Naive thymus-derived CD8-positive, alpha-beta T cell (primary cell): ENCODE measurements around the gene VASH1. TPM values are rescaled to one million over a fixed set of nuclear protein-coding genes. Genes with fewer than 3 reads are reported as not detected.
"Not testable (repeated sequence)": the region's sequence is repeated elsewhere in the genome, so short reads cannot be mapped to it uniquely, and the experiment has no call there.

Experiments used
- ATAC-seq, 2 donors: fragments of 150-1000 bp; cut with Tn5 transposase in 1 of 2; sonication (Bioruptor Pico), chemical (Tn5 transposase) in 1 of 2; 1 replicate in 1 of 2; 2 replicates in 1 of 2; pipeline ENCODE4 v1.10.0; 2021; ENCODE audit warnings: mild to moderate bottlenecking in 2 of 2, moderate library complexity in 2 of 2
- POLR2A ChIA-PET: fragments of 350-600 bp; sonication (Branson Sonifier 250); formaldehyde crosslinking; loops from one replicate; lab custom pipeline; 2021; ENCODE audit warnings: antibody characterized with exemption; lab: Charles Lee
- DNase-seq, 10 donors: peaks; one replicate each; pipeline versions ENCODE4 v3.0.0 to v3.0.0-alpha.2; 2020 to 2022
- H3K27ac Mint-ChIP-seq, 10 donors: one replicate each; pipeline ENCODE4 v1.8.0; 2020 to 2022; ENCODE audit warnings: mild to moderate bottlenecking in 10 of 10, mixed read lengths in 10 of 10, moderate library complexity in 4 of 10, inconsistent platforms in 1 of 10
- H3K27me3 Mint-ChIP-seq, 5 donors: one replicate each; pipeline ENCODE4 v1.8.0; 2021 to 2022; ENCODE audit warnings: mixed read lengths in 5 of 5
- H3K36me3 Mint-ChIP-seq, 3 donors: one replicate each; pipeline ENCODE4 v1.8.0; 2020 to 2022; ENCODE audit warnings: mixed read lengths in 3 of 3, mild to moderate bottlenecking in 2 of 3, inconsistent platforms in 1 of 3
- H3K4me1 Mint-ChIP-seq, 4 donors: one replicate each; pipeline ENCODE4 v1.8.0; 2021 to 2022; ENCODE audit warnings: mixed read lengths in 4 of 4
- H3K4me3 Mint-ChIP-seq, 10 donors: one replicate each; pipeline ENCODE4 v1.8.0; 2020 to 2022; ENCODE audit warnings: mild to moderate bottlenecking in 10 of 10, mixed read lengths in 10 of 10, moderate library complexity in 6 of 10, inconsistent platforms in 1 of 10
- H3K9me3 Mint-ChIP-seq, 9 donors: one replicate each; pipeline ENCODE4 v1.8.0; 2020 to 2022; ENCODE audit warnings: mixed read lengths in 9 of 9, mild to moderate bottlenecking in 3 of 9, inconsistent platforms in 1 of 9, moderate library complexity in 1 of 9
- polyA plus RNA-seq, 3 donors: library from polyadenylated mRNA; unstranded; fragments of 300-500 nt; fragmentation: Illumina TruSeq; gene quantifications; one replicate each; pipeline ENCODE4 v1.2.3, GENCODE V29; 2021
- total RNA-seq, 8 experiments: library from RNA in 2 of 8; stranded (reverse) in 2 of 8; gene quantifications; one replicate each; pipeline ENCODE4 v1.2.3 and lab custom pipeline; 2021 to 2026

The VASH1 gene
- total and polyA plus RNA-seq, 5 experiments from 2014 or later = 0.22 to 4.8 (median 1.3) TPM

DNA sequence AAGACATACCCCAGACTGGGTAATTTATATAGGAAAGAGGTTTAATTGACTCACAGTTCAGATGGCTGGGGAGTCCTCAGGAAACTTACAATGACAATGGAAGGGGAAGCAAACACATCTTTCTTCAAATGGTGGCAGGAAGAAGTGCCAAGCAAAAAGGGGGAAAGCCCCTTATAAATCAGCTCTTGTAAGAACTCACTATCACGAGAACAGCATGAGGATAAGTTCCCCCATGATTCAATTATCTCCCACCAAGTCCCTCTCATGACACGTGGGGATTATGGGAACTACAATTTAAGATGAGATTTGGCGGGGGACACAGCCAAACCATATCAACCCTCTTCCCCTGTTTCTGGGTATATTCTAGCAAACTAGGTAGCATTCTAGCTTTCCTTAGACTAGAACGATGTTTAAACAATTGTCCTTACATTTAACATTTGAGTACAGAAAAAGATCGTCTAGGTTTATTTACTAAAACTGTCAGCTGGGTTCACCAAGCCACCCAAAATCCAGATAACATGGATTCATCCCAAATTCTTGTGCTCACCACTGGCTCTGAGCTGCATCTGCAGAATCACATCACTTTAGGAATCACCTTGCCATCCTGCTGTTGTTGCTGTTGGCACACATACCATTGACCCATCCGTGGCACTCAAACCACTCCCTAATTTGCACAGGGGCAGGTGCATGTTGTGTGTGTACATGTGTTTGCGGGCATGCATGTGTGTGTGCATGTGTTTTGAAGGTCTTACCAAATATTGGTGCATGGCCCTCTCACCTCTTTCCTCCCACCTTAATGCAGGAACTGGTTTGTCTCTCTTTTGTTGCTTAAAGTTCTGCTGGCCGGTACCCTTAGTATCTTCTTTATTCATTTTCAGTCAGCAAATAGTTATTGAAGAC, 36.4 kb upstream of the VASH1 start:
- Mint-ChIP-seq H3K9me3 (no peaks in the 10 kb centered on the region), H3K27ac (no peak overlapping the region), H3K27me3 (peaks cover 9 to 43% (median 19%) of the 10 kb centered on the region in 5 donors), H3K36me3 (no peaks in the 10 kb centered on the region), H3K4me1 (peaks cover 0 to 4% (median 1%) of the 10 kb centered on the region in 4 donors), H3K4me3 (no peak overlapping the region)
- ATAC-seq = no peak
- DNase-seq = no peak
- POLR2A ChIA-PET = no interaction called here

DNA sequence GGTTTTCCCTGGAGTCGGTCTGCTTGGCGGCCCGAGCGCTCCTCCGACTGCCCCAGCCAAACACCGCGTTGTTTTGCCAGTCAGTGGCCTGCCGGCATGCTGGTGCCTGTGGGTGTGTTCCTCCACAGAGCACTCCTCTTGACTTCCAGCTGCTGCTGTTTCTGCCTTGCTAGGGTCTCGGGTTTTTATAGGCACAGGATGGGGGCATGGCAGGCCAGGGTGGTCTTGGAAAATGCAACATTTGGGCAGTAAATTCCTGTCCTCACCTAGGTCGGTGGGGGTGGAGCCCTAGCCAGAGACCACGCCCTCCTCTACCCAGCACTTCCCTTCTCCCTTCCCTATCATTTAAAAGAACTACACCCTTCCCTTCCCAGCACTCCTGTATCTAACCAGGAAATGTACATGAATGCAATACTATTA, 34.7 kb upstream of the VASH1 start:
- Mint-ChIP-seq H3K27me3 (peaks cover 10 to 48% (median 23%) of the 10 kb centered on the region in 5 donors), H3K4me3 (no peak overlapping the region), H3K27ac (no peak overlapping the region), H3K9me3 (no peaks in the 10 kb centered on the region), H3K36me3 (no peaks in the 10 kb centered on the region), H3K4me1 (no peaks in the 10 kb centered on the region)
- POLR2A ChIA-PET = no interaction called here
- DNase-seq (no peak), ATAC-seq (no peak)

DNA sequence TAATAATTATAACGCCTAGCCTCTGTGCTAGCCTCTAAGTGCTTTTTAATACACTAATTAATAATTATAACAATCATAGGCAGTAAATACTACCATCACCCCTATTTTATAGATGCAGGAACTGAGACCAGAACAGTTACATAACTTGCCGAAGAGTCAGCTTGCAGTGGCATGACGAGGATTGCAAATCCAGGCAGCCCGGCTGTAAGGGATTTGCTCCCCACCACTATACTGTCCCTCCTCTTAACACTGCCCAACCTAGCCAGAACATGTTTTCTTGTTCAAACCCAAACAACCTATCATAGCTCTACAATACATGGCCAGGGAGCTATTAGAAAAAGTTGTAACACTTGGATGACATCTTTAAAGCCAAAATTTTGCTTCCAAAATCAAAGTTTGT, 33.9 kb upstream of the VASH1 start:
- Mint-ChIP-seq H3K4me1 (no peaks in the 10 kb centered on the region), H3K9me3 (no peaks in the 10 kb centered on the region)
- POLR2A ChIA-PET = no interaction called here

GRCh38 chr14:76727901-76728300, 33.4 kb upstream of the VASH1 start:
- Mint-ChIP-seq H3K27ac (no peak overlapping the region), H3K4me3 (no peak overlapping the region), H3K36me3 (no peaks in the 10 kb centered on the region), H3K9me3 (no peaks in the 10 kb centered on the region), H3K27me3 (peaks cover 10 to 48% (median 14%) of the 10 kb centered on the region in 5 donors), H3K4me1 (no peaks in the 10 kb centered on the region)
- no peak for ATAC-seq
- POLR2A ChIA-PET = no interaction called here
- DNase-seq = no peak

More for the DNA sequence above, 33.9 kb upstream of the VASH1 start:
- Mint-ChIP-seq H3K27ac (no peak overlapping the region), H3K36me3 (no peaks in the 10 kb centered on the region), H3K27me3 (peaks cover 10 to 48% (median 18%) of the 10 kb centered on the region in 5 donors), H3K4me3 (no peak overlapping the region)
- DNase-seq (no peak), ATAC-seq (no peak)

DNA sequence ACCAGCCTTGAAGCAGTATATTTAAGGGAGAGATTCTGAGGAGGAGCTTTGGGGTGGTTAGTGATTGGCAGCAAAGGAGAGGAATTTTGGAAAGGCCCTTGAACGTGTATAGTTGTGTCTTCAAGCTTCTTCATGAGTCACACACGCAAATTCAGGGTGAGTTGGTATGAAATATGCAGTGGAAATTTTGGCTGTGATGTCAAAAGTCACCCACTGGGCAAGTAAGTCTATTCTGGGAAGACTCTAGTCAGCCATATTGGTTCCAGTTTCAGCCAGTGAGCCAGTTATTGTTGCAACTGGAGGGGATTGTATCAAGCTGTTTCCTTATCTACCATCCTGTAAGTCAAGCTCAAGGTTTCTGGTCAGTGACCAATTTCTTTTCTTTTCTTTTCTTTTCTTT, 32.0 kb upstream of the VASH1 start:
- POLR2A ChIA-PET = no interaction called here
- H3K9me3 Mint-ChIP-seq = peaks cover 0 to under 1% (median 0%) of the 10 kb centered on the region in 9 donors
- no peak overlapping the region for H3K4me3 Mint-ChIP-seq
- no peak for DNase-seq
- no peaks in the 10 kb centered on the region for H3K36me3 Mint-ChIP-seq
- no peak for ATAC-seq
- H3K4me1 Mint-ChIP-seq = no peaks in the 10 kb centered on the region
- no peak overlapping the region for H3K27ac Mint-ChIP-seq
- H3K27me3 Mint-ChIP-seq = peaks cover 10 to 48% (median 14%) of the 10 kb centered on the region in 5 donors

- Mint-ChIP-seq H3K4me1 (no peaks in the 10 kb centered on the region), H3K9me3 (peaks cover 0 to 2% (median 0%) of the 10 kb centered on the region in 9 donors), H3K27me3 (peaks cover 10 to 46% (median 14%) of the 10 kb centered on the region in 5 donors), H3K36me3 (no peaks in the 10 kb centered on the region), H3K4me3 (no peak overlapping the region), H3K27ac (peak overlapping the region in 1 of 10 donors; percentile 9)
- no peak for ATAC-seq
- POLR2A ChIA-PET = no interaction called here
- DNase-seq = no peak
These were observed 31.2 kb upstream of the VASH1 start for GRCh38 chr14:76729953-76730505.

DNA sequence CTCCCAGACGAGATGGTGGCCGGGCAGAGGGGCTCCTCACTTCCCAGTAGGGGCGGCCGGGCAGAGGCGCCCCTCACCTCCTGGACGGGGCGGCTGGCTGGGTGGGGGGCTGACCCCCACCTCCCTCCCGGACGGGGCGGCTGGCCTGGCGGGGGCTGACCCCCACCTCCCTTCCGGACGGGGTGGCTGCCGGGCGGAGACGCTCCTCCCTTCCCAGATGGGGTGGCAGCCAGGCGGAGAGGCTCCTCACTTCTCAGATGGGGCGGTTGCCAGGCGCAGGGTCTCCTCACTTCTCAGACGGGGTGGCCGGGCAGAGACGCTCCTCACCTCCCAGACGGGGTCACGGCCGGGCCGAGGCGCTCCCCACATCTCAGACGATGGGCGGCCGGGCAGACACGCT, 26.8 kb upstream of the VASH1 start:
- H3K27me3 Mint-ChIP-seq = peaks cover 5 to 22% (median 18%) of the 10 kb centered on the region in 5 donors
- H3K4me1 Mint-ChIP-seq, POLR2A ChIA-PET, DNase-seq, H3K36me3 Mint-ChIP-seq, H3K27ac Mint-ChIP-seq, ATAC-seq, H3K4me3 Mint-ChIP-seq: not testable (repeated sequence)
- peaks cover 2 to 24% (median 11%) of the 10 kb centered on the region in 9 donors for H3K9me3 Mint-ChIP-seq

DNA sequence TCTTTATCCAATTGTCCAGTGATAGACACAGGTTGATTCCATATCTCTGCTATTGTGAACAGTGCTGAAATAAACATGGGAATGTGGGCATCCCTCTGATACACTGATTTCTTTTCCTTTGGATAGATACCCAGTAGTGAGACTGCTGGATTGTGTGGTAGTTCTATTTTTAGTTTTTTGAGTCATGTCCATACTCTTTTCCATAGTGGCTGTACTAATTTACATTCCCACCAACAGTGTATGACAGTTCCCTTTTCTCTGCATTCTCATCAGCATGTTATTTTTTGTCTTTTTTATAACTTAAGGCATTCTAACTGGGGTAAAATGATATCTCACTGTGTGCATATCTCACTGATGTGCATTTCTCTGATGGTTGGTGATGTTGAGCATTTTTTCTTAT, 24.8 kb upstream of the VASH1 start:
- H3K27me3 Mint-ChIP-seq = peaks cover 5 to 24% (median 13%) of the 10 kb centered on the region in 5 donors
- ATAC-seq (no peak), DNase-seq (no peak)
- H3K36me3 Mint-ChIP-seq = peaks cover 0 to 14% (median 3%) of the 10 kb centered on the region in 3 donors
- H3K4me3 Mint-ChIP-seq = no peak overlapping the region
- H3K4me1 Mint-ChIP-seq = no peaks in the 10 kb centered on the region
- POLR2A ChIA-PET = no interaction called here
- peaks cover 10 to 44% (median 26%) of the 10 kb centered on the region in 9 donors for H3K9me3 Mint-ChIP-seq
- H3K27ac Mint-ChIP-seq = no peak overlapping the region

DNA sequence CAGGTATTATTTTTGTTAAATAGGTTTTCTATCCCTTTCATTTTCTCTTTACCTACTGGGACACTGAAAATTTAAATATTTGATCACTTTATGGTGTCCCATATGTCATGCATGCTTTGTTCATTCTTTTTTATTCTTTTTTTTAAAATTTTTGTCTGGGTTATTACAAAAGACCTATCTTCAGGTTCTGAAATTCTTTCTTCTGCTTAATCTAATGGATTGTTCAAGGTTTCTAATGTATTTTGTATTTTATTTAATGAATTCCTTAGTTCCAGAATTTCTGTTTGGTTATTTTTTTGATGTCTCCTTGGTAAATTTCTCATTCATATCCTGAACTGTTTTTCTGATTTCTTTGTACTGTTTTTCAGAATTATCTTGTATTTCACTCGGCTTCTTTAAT, 20.2 kb upstream of the VASH1 start:
- no peak for ATAC-seq
- H3K9me3 Mint-ChIP-seq = peaks cover 10 to 60% (median 28%) of the 10 kb centered on the region in 9 donors

GRCh38 chr14:76742185-76742584, 19.1 kb upstream of the VASH1 start:
- DNase-seq = no peak
- Mint-ChIP-seq H3K4me3 (no peak overlapping the region), H3K4me1 (peaks cover 0 to 4% (median 0%) of the 10 kb centered on the region in 4 donors), H3K9me3 (peaks cover 10 to 50% (median 28%) of the 10 kb centered on the region in 9 donors), H3K27ac (no peak overlapping the region), H3K27me3 (peaks cover 17 to 43% (median 28%) of the 10 kb centered on the region in 5 donors), H3K36me3 (peaks cover 0 to 14% (median 6%) of the 10 kb centered on the region in 3 donors)
- POLR2A ChIA-PET = no interaction called here
- no peak for ATAC-seq

More for the DNA sequence above, 20.2 kb upstream of the VASH1 start:
- Mint-ChIP-seq H3K27me3 (peaks cover 17 to 43% (median 28%) of the 10 kb centered on the region in 5 donors), H3K4me3 (no peak overlapping the region), H3K36me3 (peaks cover 0 to 14% (median 6%) of the 10 kb centered on the region in 3 donors), H3K27ac (no peak overlapping the region), H3K4me1 (peaks cover 0 to 4% (median 0%) of the 10 kb centered on the region in 4 donors)
- no peak for DNase-seq
- POLR2A ChIA-PET = no interaction called here

- ATAC-seq (no peak), DNase-seq (no peak)
- Mint-ChIP-seq H3K27me3 (peaks cover 17 to 43% (median 28%) of the 10 kb centered on the region in 5 donors), H3K4me3 (no peak overlapping the region), H3K36me3 (peaks cover 0 to 14% (median 6%) of the 10 kb centered on the region in 3 donors), H3K27ac (no peak overlapping the region), H3K4me1 (peaks cover 0 to 4% (median 0%) of the 10 kb centered on the region in 4 donors), H3K9me3 (peaks cover 10 to 50% (median 28%) of the 10 kb centered on the region in 9 donors)
- POLR2A ChIA-PET = no interaction called here
These were observed 18.3 kb upstream of the VASH1 start for GRCh38 chr14:76742966-76743365.

DNA sequence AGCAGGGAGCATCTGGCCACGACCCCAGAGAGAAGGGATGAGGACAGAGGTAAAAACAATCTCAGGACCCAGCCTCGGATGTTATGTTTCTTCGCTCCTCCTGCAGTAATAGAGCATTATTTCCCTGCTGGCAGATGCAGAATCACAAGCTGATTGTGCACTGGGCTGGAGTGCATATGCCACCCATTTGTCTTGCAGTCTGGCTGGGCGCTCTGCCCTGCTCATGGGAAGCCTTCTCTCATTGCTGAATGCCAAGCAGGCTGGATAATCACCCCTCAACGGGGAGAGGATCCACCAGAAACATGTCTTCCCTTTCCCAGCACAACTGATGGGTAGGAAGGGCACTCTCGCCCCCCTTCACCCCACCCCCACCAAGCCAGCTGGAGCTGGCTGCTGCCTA, 8.5 kb upstream of the VASH1 start:
- ATAC-seq (no peak), DNase-seq (no peak)
- H3K4me3 Mint-ChIP-seq = no peak overlapping the region
- no peak overlapping the region for H3K27ac Mint-ChIP-seq
- peaks cover 0 to 8% (median 0%) of the 10 kb centered on the region in 9 donors for H3K9me3 Mint-ChIP-seq
- H3K36me3 Mint-ChIP-seq = no peaks in the 10 kb centered on the region
- H3K27me3 Mint-ChIP-seq = peaks cover 0 to 5% (median 2%) of the 10 kb centered on the region in 5 donors
- POLR2A ChIA-PET = no interaction called here
- H3K4me1 Mint-ChIP-seq = no peaks in the 10 kb centered on the region
